ENCODE results near the gene TRIOBP.

DNA sequence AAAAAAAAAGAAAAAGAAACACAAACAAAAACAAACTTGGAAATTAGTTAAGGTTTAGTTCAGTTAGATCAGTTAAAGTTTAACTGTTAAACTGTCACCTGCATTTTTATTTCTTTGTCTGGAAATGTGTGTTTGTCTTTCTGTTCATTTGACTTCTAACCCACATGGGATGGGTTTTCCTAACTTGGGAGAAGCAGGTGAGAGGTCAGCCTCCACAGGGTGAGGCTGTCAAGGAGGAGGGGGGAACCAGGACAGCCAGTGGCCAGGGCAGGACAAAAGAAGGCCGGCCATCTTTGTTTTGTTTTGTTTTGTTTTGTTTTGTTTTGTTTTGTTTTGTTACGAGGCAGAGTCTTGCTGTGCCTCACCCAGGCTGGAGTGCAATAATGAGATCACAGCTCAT, 97.5 kb downstream of the TRIOBP start:
- TF ChIP-seq, protein P1, sequence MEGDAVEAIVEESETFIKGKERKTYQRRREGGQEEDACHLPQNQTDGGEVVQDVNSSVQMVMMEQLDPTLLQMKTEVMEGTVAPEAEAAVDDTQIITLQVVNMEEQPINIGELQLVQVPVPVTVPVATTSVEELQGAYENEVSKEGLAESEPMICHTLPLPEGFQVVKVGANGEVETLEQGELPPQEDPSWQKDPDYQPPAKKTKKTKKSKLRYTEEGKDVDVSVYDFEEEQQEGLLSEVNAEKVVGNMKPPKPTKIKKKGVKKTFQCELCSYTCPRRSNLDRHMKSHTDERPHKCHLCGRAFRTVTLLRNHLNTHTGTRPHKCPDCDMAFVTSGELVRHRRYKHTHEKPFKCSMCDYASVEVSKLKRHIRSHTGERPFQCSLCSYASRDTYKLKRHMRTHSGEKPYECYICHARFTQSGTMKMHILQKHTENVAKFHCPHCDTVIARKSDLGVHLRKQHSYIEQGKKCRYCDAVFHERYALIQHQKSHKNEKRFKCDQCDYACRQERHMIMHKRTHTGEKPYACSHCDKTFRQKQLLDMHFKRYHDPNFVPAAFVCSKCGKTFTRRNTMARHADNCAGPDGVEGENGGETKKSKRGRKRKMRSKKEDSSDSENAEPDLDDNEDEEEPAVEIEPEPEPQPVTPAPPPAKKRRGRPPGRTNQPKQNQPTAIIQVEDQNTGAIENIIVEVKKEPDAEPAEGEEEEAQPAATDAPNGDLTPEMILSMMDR (IDR thresholded peaks at IDR 0.05; ENCODE audit: extremely low read depth in 1 of 2, insufficient read depth in 1 of 2, low read depth in 1 of 2, low read length in 2 of 2) = no peak
- TF ChIP-seq POLR2A (IDR thresholded peaks at IDR 0.05; ENCODE audit: low read depth, low read length) (no peak), POLR2AphosphoS5 (IDR thresholded peaks at IDR 0.05; ENCODE audit: insufficient read depth, low read depth, low read length) (no peak), EZH2 (IDR thresholded peaks at IDR 0.05; ENCODE audit: borderline replicate concordance, low read depth, low read length, severe bottlenecking) (no peak), FOS (IDR thresholded peaks at IDR 0.05; ENCODE audit: borderline replicate concordance, insufficient read depth, low read length) (no peak)
- TF ChIP-seq, protein P2, sequence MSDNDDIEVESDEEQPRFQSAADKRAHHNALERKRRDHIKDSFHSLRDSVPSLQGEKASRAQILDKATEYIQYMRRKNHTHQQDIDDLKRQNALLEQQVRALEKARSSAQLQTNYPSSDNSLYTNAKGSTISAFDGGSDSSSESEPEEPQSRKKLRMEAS (IDR thresholded peaks at IDR 0.05; ENCODE audit: insufficient read depth, insufficient read length) = no peak

Measured in endothelial cell of umbilical vein (primary cell).